SU-DHL-6 (cell line): ENCODE results near the gene PITPNC1.

ENCODE experiments used
- EZH2phosphoT487 ChIP-seq: fragments of 200-600 bp; sonication (generic), shearing (Covaris generic); conservative IDR thresholded peaks from 2 replicates; pipeline ENCODE4 v1.6.1; 2018; ENCODE audit warnings: mild to moderate bottlenecking, antibody characterized with exemption, low read length, moderate library complexity, mixed read lengths
- TF ChIP-seq, protein P1 (sequence below): fragments of 200-600 bp; sonication (generic); IDR thresholded peaks from one replicate; pipeline ENCODE4 v1.5.1; 2017; ENCODE audit warnings: antibody characterized with exemption, mild to moderate bottlenecking, low read length, moderate library complexity; ENCODE audit not compliant: insufficient read depth, poor library complexity, severe bottlenecking

DNA sequence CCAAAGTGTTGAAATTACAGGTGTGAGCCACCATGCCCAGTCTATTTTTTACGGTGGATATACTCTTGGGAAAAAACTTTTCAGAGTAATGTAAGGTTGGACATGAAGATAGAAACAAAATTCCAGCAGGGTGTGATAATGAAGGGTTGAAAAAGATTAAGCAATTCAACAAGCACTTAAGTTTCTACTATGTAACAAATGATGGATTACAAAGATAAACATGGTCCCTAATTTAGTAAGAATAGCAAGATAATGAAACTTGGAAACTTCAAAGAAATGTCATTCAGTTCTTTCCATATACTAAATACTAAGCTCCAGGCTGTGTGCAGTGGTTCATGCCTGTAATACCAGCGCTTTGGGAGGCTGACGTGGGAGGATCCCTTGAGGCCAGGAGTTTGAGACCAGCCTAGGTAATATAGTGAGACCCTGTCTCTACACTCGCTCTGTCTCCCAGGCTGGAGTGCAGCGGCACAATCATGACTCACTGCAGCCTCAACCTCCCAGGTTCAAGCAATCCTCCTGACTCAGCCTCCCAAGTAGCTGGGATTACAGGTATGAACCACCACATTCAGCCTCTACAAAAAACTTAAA is 41.7 kb upstream of the PITPNC1 start:
- TF ChIP-seq, protein P1, sequence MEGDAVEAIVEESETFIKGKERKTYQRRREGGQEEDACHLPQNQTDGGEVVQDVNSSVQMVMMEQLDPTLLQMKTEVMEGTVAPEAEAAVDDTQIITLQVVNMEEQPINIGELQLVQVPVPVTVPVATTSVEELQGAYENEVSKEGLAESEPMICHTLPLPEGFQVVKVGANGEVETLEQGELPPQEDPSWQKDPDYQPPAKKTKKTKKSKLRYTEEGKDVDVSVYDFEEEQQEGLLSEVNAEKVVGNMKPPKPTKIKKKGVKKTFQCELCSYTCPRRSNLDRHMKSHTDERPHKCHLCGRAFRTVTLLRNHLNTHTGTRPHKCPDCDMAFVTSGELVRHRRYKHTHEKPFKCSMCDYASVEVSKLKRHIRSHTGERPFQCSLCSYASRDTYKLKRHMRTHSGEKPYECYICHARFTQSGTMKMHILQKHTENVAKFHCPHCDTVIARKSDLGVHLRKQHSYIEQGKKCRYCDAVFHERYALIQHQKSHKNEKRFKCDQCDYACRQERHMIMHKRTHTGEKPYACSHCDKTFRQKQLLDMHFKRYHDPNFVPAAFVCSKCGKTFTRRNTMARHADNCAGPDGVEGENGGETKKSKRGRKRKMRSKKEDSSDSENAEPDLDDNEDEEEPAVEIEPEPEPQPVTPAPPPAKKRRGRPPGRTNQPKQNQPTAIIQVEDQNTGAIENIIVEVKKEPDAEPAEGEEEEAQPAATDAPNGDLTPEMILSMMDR: no peak
- TF ChIP-seq EZH2phosphoT487: no peak
